Endothelial cell of umbilical vein (primary cell): Measurements from ENCODE around the gene NOBOX. TPM values are rescaled to one million over a fixed set of nuclear protein-coding genes. Genes with fewer than 3 reads are reported as not detected.

ENCODE experiments used
- Bru-seq: library from RNA; stranded (reverse); fragments of 400-500 nt; gene quantifications from one replicate; lab custom pipeline; 2021; lab: Mats Ljungman, UMichigan
- BruChase-seq, 2 experiments: library from RNA; stranded (reverse); fragments of 400-500 nt; gene quantifications; one replicate each; lab custom pipeline; 2021; lab: Mats Ljungman, UMichigan
- BruUV-seq: library from RNA; stranded (reverse); fragments of 400-500 nt; replicated peaks from 2 replicates; lab custom pipeline; 2021; lab: Mats Ljungman, UMichigan
- CTCF ChIA-PET: fragments of 300-600, 350-600 bp; sonication (Branson Sonifier 250); formaldehyde crosslinking; loops from one replicate; lab custom pipeline; 2021; ENCODE audit warnings: antibody characterized with exemption, inconsistent platforms; lab: Charles Lee
- POLR2A ChIA-PET: fragments of 300-600, 350-600 bp; sonication (Branson Sonifier 250); formaldehyde crosslinking; loops from one replicate; lab custom pipeline; 2021; ENCODE audit warnings: antibody characterized with exemption, inconsistent platforms; lab: Charles Lee
- DNase-seq: peaks from one replicate; pipeline ENCODE4 v3.0.0-alpha.2; 2011; ENCODE audit warnings: low read depth, low spot score
- FAIRE-seq: peaks from 2 replicates; lab custom pipeline; 2011; peaks lifted over from hg19 to GRCh38; lab: Jason Lieb, UNC
- H2AFZ ChIP-seq: 2 replicates; pipeline ENCODE4 v1.6.0; 2012; ENCODE audit warnings: low read depth, low read length, control low read depth, inconsistent platforms
- H3K27ac ChIP-seq: 2 replicates; pipeline ENCODE4 v1.5.1; 2011; ENCODE audit warnings: low read depth, mild to moderate bottlenecking, control low read depth, low read length, moderate library complexity; ENCODE audit not compliant: insufficient read depth
- H3K27me3 ChIP-seq, 2 experiments: 2 replicates each; pipeline versions ENCODE4 v1.6.0 to v1.6.1; 2011; ENCODE audit warnings: low read length in 2 of 2, mixed read lengths in 1 of 2; ENCODE audit not compliant: control insufficient read depth in 2 of 2, insufficient read depth in 2 of 2
- H3K36me3 ChIP-seq, 2 experiments: 2 replicates in 1 of 2; 3 replicates in 1 of 2; pipeline ENCODE4 v1.5.1; 2011; ENCODE audit warnings: low read length in 2 of 2, mild to moderate bottlenecking in 1 of 2, moderate library complexity in 1 of 2; ENCODE audit not compliant: control insufficient read depth in 2 of 2, insufficient read depth in 2 of 2; ENCODE audit errors: extremely low read depth in 1 of 2
- H3K4me1 ChIP-seq: 3 replicates; pipeline ENCODE4 v1.5.1; 2011; ENCODE audit warnings: mild to moderate bottlenecking, low read length; ENCODE audit not compliant: control insufficient read depth, insufficient read depth; ENCODE audit errors: extremely low read depth
- H3K4me2 ChIP-seq: 2 replicates; pipeline ENCODE4 v1.6.1; 2011; ENCODE audit warnings: low read length, control low read depth, mixed read lengths; ENCODE audit not compliant: insufficient read depth
- H3K4me3 ChIP-seq, 3 experiments: fragments of 200-600 bp in 1 of 3; sonication (generic), shearing (Covaris generic) in 1 of 3; replicated peaks in 1 of 3; 2 replicates each; pipeline ENCODE4 v1.5.1; 2011 to 2016; ENCODE audit warnings: control low read depth in 3 of 3, low read length in 3 of 3, mild to moderate bottlenecking in 2 of 3, inconsistent platforms in 1 of 3, low read depth in 1 of 3, moderate library complexity in 1 of 3; ENCODE audit not compliant: insufficient read depth in 1 of 3
- H3K79me2 ChIP-seq: 2 replicates; pipeline ENCODE4 v1.6.0; 2012; ENCODE audit warnings: low read length, inconsistent platforms; ENCODE audit not compliant: control insufficient read depth, insufficient read depth
- H3K9ac ChIP-seq: replicated peaks from 2 replicates; pipeline ENCODE3; 2011; ENCODE audit warnings: low read length, control low read depth; ENCODE audit not compliant: insufficient read depth; ENCODE audit errors: extremely low read depth
- H3K9me1 ChIP-seq: replicated peaks from 3 replicates; pipeline ENCODE4 v1.6.0; 2011; ENCODE audit warnings: mild to moderate bottlenecking, low read length; ENCODE audit not compliant: control insufficient read depth, insufficient read depth; ENCODE audit errors: extremely low read depth
- H3K9me3 ChIP-seq: replicated peaks from 2 replicates; pipeline ENCODE4 v1.5.1; 2012; ENCODE audit warnings: low read length, inconsistent platforms; ENCODE audit not compliant: control insufficient read depth, insufficient read depth
- H4K20me1 ChIP-seq: replicated peaks from 2 replicates; pipeline ENCODE3; 2011; ENCODE audit warnings: mild to moderate bottlenecking, low read length; ENCODE audit not compliant: control insufficient read depth, insufficient read depth; ENCODE audit errors: extremely low read depth
- CTCF ChIP-seq, 2 donors: IDR thresholded peaks; 1 replicate in 1 of 2; 2 replicates in 1 of 2; pipeline ENCODE4 v1.5.1; 2011; ENCODE audit warnings: low read length in 2 of 2, mild to moderate bottlenecking in 2 of 2, moderate library complexity in 2 of 2, control low read depth in 1 of 2, inconsistent platforms in 1 of 2, low read depth in 1 of 2; ENCODE audit not compliant: insufficient read depth in 1 of 2; ENCODE audit errors: extremely low read depth in 1 of 2
- EZH2 ChIP-seq: IDR thresholded peaks from 2 replicates; pipeline ENCODE4 v1.6.1; 2012; ENCODE audit warnings: borderline replicate concordance, low read depth, mild to moderate bottlenecking, moderate library complexity, low read length, inconsistent platforms; ENCODE audit not compliant: severe bottlenecking
- FOS ChIP-seq: IDR thresholded peaks from 2 replicates; pipeline ENCODE4 v1.6.1; 2011; ENCODE audit warnings: mild to moderate bottlenecking, low read length, moderate library complexity, borderline replicate concordance; ENCODE audit not compliant: insufficient read depth
- GATA2 ChIP-seq: IDR thresholded peaks from 2 replicates; pipeline ENCODE4 v1.7.0; 2011; ENCODE audit warnings: low read depth, mild to moderate bottlenecking, moderate library complexity, mixed read lengths, low read length; ENCODE audit not compliant: insufficient read length, insufficient read depth
- JUN ChIP-seq: IDR thresholded peaks from 2 replicates; pipeline ENCODE4 v1.6.1; 2011; ENCODE audit warnings: borderline replicate concordance, low read depth; ENCODE audit not compliant: insufficient read length, insufficient read depth
- MAX ChIP-seq: IDR thresholded peaks from 2 replicates; pipeline ENCODE4 v1.6.1; 2011; ENCODE audit not compliant: insufficient read depth, insufficient read length
- MYC ChIP-seq: IDR thresholded peaks from one replicate; pipeline ENCODE4 v1.6.1; 2011; ENCODE audit warnings: mild to moderate bottlenecking, low read depth, low read length
- POLR2A ChIP-seq: IDR thresholded peaks from 2 replicates; pipeline ENCODE4 v1.6.1; 2012; ENCODE audit warnings: low read depth, mild to moderate bottlenecking, control low read depth, low read length
- POLR2AphosphoS5 ChIP-seq: IDR thresholded peaks from 2 replicates; pipeline ENCODE4 v1.6.1; 2012; ENCODE audit warnings: low read depth, mild to moderate bottlenecking, control low read depth, low read length, moderate library complexity; ENCODE audit not compliant: insufficient read depth
- dilution Hi-C: fragments of 300-500 bp; cut with MboI; formaldehyde crosslinking; loops from one replicate; pipeline ENCODE4 v1.15.0; 2019; ENCODE audit warnings: low sequenced_read_pairs; ENCODE audit not compliant: extremely low pct_ligation_motif_present
- intact Hi-C: fragments of 100-400 bp; cut with micrococcal nuclease; formaldehyde crosslinking; loops from one replicate; pipeline ENCODE4 v1.10.0; 2022
- long read RNA-seq: library from polyadenylated mRNA; stranded (forward); transcript quantifications from one replicate; pipeline ENCODE4 v2.0.0, GENCODE V29; 2021
- polyA minus RNA-seq, 3 experiments: library from RNA; depleted of rRNA, polyadenylated mRNA; stranded (reverse); fragments of >200 nt; gene quantifications; 1 replicate in 1 of 3; 2 replicates in 2 of 3; pipeline ENCODE4 v1.2.3, GENCODE V29; 2011
- polyA plus RNA-seq, 4 experiments: library from polyadenylated mRNA; depleted of rRNA in 3 of 4; stranded (reverse) in 3 of 4; unstranded in 1 of 4; fragments of >200 nt; gene quantifications; 2 replicates each; pipeline versions ENCODE4 v1.2.1 to v1.2.3, GENCODE V29; 2011 to 2012; ENCODE audit warnings: missing spikeins in 1 of 4
- total RNA-seq: library from RNA; stranded (reverse); gene quantifications from 2 replicates; pipeline ENCODE4 v1.2.3, GENCODE V29; 2021

The NOBOX gene
- total RNA-seq, result not detected in 2 replicates
- polyA plus RNA-seq, result not detected in 2 replicates
- polyA plus RNA-seq (2011; cell fraction: cytosol; rRNA removed), result not detected in 2 replicates
- polyA plus RNA-seq (2011; cell fraction: nucleus; rRNA removed), result not detected in 2 replicates
- polyA plus RNA-seq (2012), result not detected in 2 replicates
- polyA minus RNA-seq, result not detected in 2 replicates
- not detected for polyA minus RNA-seq (2011; cell fraction: cytosol; rRNA and poly(A)+ RNA removed)
- polyA minus RNA-seq (2011; cell fraction: nucleus; rRNA and poly(A)+ RNA removed), result not detected in 2 replicates
- Bru-seq, nascent RNA, result not detected
- percentile 10 among the genes with signal in this experiment for BruChase-seq, experiment 1, labeled RNA remaining after a 6-hour chase
- percentile 7 among the genes with signal in this experiment for BruChase-seq, experiment 2, labeled RNA remaining after a 2-hour chase
- long read RNA-seq, result 0 reads

- no peaks in the 10 kb centered on the region for H4K20me1 ChIP-seq
- H3K4me1 ChIP-seq, result no peaks in the 10 kb centered on the region
- DNase-seq, result no peak
- CTCF ChIA-PET, result no interaction called here
- no peaks in the 10 kb centered on the region for H3K79me2 ChIP-seq
- dilution Hi-C loops (no loop called here), intact Hi-C loops (no loop called here)
- H3K27me3 ChIP-seq, result no peaks in the 10 kb centered on the region
- H3K4me2 ChIP-seq, result no peak within 1 kb of the TSS
- no peak for TF ChIP-seq CTCF (IDR thresholded peaks at IDR 0.05; ENCODE audit: extremely low read depth in 1 of 2, insufficient read depth in 1 of 2, low read depth in 1 of 2, low read length in 2 of 2)
- no peak for TF ChIP-seq GATA2
- TF ChIP-seq POLR2AphosphoS5, result no peak
- TF ChIP-seq EZH2, result no peak
- TF ChIP-seq MAX, result no peak
- no peak for TF ChIP-seq POLR2A
- TF ChIP-seq FOS, result no peak
- no peak for TF ChIP-seq JUN
- TF ChIP-seq MYC, result no peak
- H3K9me1 ChIP-seq, result no peaks in the 10 kb centered on the region
- POLR2A ChIA-PET, result no interaction called here
- no peak within 1 kb of the TSS for H3K9ac ChIP-seq
- H3K36me3 ChIP-seq, result no peaks in the 10 kb centered on the region
- H2AFZ ChIP-seq, result no peak within 1 kb of the TSS
- no TSS peak for BruUV-seq
- no peak within 1 kb of the TSS for H3K4me3 ChIP-seq
- H3K9me3 ChIP-seq, result no peaks in the 10 kb centered on the region
- no peak within 1 kb of the TSS for H3K27ac ChIP-seq
- no peak for FAIRE-seq
Measured at GRCh38 chr7:144403649-144404061, at the start of gene NOBOX. Gene NOBOX, minus strand, starts transcription at chr7:144403693.
